Fibroblast of upper back skin (primary cell): Measurements from ENCODE around the gene SRL.
A peak's percentile ranks its signal among the peaks of the same experiment; 100 is the strongest.
"Not testable (repeated sequence)": the region's sequence is repeated elsewhere in the genome, so short reads cannot be mapped to it uniquely, and the experiment has no call there.

ENCODE experiments used
- DNase-seq: peaks from one replicate; pipeline ENCODE4 v3.0.0-alpha.2; 2013

The SRL gene

GRCh38 chr16:4158143-4159093, 83.5 kb downstream of the SRL start:
- no peak for DNase-seq

DNA sequence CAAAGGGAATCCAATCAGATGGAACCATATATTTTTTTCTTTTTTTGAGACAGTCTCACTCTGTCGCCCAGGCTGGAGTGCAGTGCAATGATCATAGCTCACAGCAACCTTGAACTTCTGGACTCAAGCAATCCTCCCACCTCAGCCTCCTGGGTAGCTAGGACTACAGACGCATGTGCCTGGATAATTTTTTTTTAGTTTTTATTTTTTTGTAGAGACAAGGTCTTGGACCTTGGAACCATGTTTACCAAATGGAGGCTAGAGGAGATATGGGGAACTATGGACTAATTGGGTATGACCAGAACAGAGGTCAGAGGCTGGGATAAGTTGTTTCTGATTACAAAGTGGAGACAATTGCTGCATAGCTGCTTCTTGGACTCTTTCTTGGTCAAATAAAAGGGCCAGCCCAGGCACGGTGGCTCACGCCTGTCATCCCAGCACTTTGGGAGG, 84.5 kb downstream of the SRL start:
- no peak for DNase-seq

DNA sequence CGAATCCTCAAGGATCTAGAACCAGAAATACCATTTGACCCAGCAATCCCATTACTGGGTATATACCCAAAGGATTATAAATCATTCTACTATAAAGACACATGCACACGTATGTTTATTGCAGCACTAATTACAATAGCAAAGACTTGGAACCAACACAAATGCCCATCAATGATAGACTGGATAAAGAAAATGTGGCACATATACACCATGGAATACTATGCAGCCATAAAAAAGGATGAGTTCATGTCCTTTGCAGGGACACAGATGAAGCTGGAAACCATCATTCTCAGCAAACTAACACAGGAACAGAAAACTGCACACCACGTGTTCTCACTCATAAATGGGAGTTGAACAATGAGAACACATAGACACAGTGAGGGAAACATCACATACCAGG, 85.4 kb downstream of the SRL start:
- DNase-seq = not testable (repeated sequence)

DNA sequence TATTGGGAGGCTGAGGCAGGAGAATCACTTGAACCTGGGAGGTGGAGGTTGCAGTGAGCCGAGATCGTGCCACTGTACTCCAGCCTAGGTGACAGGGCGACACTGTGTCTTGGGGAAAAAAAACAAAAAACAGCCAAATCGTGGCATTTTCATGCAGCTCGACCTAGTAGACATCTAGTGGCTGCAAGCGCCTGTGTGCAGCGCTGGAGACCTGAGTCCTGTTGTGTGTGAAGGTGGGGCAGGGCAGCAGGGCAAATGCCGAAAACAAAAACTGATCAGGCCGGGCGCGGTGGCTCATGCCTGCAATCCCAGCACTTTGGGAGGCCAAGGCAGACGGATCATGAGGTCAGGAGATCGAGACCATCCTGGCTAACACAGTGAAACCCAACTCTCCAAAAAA, 88.5 kb downstream of the SRL start:
- not testable (repeated sequence) for DNase-seq

GRCh38 chr16:4152267-4152666, 89.6 kb downstream of the SRL start:
- DNase-seq = no peak

GRCh38 chr16:4147236-4147635, 94.6 kb downstream of the SRL start:
- DNase-seq = no peak

GRCh38 chr16:4142268-4142667, 99.6 kb downstream of the SRL start:
- no peak for DNase-seq

- DNase-seq = no peak
Observed at GRCh38 chr16:4141604-4142003, 100.3 kb downstream of the SRL start.

- DNase-seq = peak; percentile 61
Observed at GRCh38 chr16:4140652-4141051, 101.2 kb downstream of the SRL start.

DNA sequence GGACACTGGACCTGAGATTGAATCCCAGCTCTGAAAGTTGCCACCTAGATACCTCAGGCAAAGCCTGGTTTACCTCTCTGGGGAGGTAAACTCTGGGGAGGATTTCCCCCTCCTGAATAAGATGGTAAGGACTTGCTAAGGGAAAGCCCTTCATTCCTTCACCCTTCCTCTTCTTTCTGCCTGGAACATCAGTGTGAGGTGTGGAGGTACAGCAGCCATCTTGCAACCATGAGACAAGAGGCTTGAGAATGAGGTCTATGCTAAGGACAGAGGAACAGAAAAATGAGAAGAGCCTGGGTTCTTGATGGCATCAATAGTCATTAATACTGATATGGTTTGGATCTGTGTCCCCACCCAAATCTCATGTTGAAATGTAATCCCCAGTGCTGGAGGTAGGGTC, 101.9 kb downstream of the SRL start:
- DNase-seq = no peak
